ENCODE results near the gene CAMK1G.

- TF ChIP-seq POLR2AphosphoS5 (IDR thresholded peaks at IDR 0.05; ENCODE audit: low read depth, low read length) (no peak), TAF1 (IDR thresholded peaks at IDR 0.05; ENCODE audit: borderline replicate concordance, insufficient read depth, low read length) (no peak)
These were observed 34.8 kb downstream of the CAMK1G start for GRCh38 chr1:209618291-209618690.
